ENCODE results near the gene GRID1.

The GRID1 gene

DNA sequence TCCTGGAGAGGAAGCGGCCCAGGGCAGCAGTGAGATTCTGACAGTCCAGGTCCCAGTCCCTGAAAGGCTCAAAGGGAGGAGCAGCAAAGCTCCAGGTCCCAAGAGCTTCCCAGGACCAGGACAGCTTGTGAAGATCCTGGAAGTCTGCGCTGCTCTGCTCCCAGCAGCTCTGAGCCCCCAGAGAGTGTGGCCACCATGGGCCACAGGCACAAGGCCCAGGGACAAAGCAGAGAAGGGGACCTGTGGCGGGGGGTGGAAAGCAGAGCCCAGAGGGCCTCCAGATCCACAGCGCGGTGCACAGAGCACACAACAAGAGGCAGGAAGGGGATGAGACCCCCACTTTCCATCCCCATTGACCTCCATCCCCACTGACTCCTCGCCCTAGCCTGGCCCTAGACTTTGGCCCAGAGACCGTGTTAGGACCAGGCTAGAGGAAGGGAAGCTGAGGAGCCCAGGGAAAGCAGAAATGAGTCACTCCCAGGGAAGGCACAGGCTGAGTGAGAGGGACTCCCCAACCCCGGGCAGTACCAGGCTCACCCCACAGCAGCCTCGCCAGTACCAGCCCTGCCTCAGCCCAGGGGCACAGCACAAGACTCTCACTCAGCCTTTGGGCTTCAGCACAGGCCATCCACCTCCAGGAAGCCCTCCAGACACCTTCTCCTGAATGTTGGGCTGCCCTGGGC is 75.5 kb downstream of the GRID1 start:
- DNase-seq = no peak

DNA sequence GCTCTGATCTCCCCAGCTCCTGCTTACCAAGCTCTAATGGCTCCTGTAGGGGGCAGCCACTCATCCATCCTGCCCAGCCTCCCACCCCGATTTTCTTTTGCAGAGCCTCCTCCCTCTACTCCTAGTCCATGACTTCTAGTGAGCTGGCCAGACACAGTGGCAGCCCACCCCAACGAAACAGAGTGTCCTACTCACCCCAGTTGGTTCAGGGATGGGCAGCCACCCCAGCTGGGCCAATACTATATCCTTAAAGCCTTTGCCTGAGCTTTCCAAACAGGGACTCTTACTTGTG is 77.1 kb downstream of the GRID1 start:
- DNase-seq = no peak

DNA sequence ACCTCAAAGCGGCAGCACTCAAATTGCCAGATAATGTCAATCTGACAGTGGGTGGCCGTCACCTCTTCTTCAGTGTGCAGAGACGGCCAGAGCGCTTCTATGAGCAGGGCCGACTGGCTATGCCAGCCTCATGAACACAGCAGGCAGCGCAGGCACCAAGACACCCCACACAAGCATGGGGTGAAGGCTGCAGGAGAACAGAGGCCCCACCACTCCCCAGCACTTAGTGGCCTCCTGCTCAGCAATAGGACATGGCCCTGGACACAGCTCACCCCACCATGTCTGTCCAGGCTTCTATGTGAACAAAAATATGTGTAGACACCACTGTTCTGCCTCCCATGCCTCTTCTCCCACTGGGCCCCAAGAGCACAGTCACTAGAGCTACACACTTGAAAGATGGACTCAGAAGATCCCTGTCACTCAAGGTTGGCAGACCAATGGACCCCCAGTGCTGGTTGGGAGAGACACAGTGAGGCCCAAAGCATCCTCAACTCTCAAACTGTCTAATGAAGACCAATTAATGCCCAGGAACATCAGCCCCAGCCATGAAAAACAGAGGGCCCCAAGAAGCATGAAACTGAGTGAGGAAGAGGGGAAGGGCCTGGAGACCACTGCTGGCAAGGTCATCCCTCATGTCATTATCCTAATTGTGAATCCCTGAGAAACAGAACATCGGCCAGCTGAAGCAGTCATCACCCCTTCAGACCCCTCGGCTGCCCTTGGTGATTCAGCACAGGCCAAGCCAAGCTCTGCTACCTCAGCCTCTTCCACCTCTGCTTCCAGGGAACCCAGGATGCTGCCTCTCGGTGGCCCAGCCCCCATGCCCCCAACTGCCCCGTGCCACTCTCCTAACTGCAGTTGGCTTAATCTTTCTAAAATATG is 77.7 kb downstream of the GRID1 start:
- DNase-seq = no peak

DNA sequence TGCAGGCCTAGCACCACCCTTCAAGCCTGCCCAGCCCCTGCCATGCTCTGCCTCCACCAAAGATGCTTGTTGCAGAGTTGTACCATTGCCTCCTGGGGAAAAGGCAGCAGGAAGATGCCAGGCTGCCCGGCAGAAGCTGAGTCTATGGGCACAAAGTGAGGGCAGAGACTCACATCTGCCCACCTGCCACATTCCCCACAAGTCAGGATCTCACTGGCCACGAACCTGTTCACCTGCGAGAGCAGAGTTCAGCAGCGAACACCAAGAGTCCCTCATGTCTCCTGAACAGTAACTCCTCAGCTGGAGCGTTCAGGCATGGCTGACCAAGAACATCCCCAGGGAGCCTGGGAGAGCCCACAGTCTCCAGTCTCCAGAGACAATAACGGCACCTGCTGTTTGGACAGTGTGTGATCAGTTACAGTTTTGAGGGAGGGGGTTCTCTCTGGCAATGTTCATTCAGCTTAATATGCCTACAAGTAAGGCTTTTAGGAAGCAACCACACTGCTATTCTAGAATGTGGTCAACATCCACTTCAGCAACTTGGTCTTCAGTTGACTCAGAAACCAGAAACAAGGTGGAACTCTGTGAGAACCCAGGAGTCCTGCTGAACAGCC is 78.5 kb downstream of the GRID1 start:
- no peak for DNase-seq

DNA sequence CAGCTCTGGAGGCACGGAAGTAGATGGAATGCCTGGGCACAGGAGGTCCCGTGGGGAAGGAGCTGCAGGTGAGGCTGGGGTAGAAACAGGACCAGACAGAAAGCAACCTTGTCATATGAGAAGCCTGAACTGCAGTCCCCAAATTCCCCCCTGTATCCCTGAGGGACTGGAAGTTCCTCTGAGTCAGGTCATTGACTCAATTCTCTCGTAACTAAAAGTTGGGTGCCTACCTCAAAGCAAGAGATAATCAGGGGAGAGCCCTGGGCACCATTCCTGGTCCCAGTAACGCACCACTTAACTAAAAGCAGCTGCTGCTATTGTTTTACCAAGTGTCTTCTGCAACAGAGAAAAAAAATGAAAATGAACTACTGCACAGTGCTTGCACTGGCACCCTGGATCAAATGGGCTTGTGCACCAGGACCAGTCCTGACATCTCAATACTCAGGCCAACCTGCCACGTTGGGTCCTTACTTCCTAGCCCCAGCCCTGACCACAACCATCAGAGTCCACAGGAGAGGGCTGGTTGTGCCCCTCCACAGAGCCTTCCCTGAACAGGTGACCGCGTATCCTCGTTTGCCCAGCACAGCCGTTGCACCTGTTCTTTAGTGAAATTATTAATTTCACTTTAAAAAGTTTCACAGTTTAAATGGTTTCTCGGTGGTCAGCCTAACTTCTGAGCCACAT is 79.3 kb downstream of the GRID1 start:
- DNase-seq = no peak

DNA sequence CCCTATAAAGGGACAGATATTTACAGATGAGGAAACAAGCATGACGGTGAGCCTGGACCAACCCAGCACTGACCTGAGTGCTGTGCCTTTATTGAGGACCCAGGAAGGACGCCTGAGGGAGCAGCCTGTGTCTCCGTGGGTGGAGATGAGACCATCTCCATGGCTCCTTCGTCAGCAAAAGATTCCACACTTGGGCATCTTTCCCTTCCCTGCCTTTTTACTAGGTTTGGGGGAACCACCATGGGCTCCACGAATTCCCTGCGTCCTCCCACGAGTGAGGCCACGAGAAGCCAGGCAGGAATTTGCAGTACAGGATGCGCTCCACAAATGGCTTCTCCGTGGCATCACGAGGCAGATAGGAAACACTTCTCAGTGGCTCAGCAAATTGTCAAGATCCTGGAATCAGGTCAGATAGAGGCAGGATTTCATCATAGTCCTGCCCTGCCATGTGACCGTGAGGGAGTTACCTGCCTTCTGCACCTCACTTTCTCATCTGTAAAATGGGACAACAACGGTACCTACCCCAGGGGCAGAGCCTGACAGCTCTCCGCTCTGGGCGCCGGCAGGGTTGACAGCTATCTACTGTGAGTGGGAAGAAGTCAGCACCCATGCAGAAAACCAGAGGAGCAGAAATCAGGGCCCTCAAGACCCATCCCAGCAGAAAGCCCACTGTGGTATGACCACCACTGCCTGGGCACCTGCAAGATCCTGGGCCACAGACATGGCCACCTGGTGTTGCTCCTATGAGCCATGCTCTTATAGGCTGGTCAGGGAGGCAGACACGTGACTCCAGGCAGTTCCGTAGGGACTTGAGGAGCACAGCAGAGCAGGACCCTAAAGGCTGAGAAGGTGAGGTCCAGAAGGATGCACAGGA is 80.1 kb downstream of the GRID1 start:
- DNase-seq = no peak

DNA sequence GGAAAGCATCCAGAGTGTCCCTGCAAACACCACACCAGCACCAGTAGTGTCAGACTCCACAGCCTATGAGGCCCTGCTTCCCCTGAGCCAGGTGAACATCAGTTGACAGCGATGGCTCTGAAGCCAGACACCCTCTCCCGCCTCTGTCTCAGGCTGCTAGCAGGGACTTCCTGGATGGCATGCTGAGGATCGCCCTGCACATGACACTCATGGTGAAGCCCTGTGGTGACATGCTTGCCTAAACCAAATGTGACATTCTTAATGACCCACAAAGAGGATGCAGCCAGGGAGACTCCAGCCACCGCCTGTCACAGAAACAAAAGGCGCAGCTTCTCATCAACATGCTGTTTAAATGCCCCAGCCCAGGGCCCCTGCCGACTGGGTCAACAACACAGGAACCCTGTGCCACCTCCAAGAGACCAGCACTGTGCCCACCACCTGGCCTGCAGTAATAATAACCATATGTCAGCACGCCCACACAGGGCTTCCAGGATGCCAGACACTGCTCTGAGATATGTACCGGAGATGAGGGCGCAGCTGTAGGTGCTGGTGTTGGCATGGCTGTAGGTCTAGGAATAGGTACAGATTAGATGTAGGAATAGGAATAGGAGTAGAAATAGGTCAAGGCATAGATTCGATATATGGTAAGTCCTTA is 81.3 kb downstream of the GRID1 start:
- no peak for DNase-seq

DNA sequence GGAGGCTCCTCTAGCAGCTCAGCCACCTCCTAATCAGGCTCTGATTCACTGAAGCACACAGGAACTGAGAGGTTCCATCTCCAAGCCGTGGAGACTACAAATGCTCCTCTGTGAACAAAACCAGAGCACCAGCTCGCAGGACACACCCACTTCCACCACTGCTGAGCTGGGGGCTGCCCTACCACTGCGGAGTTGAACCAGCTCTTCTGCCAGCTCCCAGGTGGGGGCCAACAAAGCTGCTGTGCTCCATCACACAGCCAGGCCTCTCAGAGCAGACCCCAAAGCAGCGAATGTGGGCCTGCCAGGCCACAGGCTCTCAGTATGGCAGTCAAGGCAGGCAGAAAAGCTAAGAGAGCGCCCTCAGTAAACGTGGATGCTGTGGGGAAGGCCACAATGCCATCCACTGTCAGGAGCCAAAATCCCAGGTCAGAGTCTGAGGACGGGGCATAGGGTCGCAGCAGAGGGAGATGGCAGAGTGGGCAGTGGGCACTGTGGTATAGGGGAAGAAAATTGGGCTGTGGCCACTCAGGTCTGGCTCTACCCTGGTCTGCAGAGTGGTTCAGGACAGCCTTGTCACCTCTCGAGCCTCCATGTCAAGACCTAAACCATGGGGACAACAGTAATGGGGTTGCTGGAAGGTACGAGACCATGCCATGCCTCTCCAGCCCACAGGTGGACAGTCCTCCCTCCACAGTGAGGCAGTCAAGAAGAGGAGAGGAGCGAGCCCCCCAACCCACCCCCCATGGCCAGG is 82.1 kb downstream of the GRID1 start:
- no peak for DNase-seq

DNA sequence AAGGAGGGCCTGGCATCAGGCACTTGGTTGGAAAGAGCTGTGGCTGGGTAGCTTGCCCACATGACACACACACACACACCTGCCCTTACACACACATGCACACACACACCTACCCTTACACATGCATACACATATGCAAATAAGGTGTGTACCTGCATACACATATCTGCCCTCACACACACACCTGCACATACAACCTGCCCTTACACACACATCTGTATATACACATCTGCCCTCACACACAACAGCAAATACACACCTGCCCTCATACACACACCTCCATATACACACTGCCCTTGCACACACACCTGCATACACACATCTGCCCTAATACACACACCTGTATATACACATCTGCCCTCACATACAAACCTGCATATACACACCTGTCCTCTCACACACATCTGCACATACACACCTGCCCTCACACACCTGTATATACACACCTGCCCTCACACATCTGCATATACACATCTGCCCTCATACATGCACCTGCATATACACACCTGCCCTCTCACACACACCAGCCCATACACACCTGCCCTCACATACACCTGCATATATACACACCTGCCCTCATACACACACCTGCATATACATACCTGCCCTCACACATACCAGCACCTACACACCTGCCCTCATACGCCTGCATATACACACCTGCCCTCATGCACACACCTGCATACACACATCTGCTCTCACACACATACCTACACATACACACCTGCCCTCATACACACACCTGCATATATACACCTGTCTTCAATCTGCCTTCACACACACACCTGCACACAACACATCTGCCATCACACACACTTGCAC is 82.9 kb downstream of the GRID1 start:
- DNase-seq = no peak

DNA sequence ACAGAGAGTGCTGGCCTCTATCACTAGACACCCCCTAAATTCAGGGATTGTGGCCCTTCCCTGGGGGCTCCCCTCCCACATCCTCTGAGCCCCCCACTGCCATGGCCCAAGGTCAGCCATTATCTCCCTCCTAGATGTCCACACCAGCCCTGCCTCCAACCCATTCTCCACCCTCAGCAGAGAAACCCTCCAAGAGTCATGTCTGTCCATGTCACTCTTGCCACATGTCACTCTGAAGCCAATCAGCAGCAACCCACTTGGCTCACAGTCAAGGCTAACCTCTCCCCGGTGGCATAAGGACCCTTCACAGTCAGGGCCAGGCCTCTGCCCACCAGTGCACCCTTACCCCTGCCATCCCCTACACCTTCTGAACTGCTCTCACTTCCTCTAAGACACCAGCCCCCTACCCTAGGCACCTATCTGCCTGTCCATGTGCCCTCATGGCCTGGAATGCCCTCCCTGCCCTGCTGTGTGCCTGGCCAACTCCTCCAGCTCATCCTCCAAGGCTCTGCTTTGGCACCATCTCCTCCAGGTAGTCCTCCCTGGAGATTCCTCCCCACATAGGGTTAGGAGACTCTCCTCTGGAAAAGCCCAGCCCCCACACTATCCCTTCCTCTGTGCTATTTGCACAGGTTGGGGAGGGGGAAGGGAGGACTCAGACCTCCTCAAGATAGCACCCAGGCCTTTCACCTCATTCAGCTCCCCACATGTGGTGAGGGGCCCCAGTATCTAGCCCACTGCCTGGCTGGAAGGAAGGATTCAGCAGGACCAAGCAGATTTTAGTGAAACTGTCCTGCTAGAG is 83.7 kb downstream of the GRID1 start:
- no peak for DNase-seq

DNA sequence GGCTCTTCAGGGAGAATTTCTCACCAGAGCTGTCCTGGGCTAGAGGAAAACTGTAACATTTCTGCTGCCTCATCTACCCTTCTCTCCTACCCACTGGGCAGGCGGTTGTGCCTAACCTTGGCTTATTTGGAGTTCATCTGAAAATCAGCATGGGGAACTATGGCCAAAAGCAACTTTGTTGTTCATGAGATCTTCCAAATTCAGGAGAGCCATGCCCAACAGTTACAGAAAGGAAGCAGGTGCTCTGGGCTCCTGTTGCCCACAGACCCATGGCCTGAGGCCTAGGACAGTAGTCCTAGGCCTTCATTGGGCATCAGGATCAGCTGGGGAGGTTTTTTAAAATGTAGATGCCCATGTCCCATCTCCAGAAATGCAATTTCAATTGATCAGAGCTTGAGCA is 85.2 kb downstream of the GRID1 start:
- no peak for DNase-seq

DNA sequence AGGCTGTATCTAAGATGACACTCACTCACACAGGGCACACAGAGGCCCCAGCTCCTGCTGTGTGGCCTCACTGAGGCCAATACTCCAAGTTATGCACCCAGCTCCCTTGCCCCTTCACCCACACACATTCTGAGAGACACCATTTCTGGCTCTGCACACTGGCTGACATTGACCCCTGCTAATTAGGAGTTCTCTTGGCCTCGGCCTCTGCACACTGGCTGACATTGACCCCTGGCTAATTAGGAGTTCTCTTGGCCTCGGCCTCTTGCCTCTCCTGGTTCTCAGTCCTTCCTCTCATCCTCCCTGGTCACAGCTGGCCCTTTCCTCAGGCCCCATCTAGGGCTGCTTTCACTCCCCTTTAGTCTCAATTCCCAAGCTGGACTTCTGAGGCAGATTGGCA is 97.3 kb downstream of the GRID1 start:
- no peak for DNase-seq

DNA sequence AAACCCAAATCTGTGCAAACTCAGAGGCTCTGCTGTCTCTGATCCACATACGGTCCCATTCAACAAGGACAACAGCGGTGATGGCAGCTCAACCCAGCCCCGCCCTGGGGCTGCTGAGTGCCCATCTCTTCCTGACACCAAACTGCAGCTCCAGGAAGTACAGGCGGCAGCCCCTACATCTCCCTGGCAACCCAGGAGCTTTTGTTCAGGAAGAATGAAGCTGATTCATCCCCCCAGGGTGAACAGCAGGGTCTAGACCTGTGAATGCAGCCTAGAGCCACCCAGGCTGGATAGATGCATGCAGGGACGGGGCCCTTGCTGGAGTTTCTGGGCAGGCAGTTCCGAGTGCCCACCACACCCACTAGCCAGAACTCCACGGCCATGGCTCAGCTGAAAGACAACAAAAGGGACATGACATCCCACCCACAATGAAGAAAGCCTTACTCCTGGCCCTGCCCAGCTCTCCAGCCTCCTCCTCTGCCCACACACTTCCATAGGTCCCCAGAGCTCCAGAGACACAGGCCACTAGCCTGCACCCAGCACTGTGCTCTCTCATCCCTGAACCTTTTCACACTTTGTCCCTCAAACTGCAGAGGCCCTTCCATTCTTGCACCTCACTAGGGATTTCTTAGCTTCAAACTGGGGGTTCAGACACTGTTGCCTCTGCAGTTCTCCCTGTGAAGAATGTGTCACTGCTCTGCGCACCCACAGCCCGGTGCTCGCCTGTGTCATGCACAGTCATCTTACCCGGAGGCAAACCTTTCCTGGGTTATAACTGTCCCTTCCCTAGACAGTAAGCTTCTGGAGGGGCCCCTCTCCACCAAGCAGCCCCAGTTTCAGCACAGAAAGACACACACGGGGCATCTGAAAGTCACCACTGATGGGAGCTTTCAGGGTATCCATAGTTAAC is 99.1 kb downstream of the GRID1 start:
- DNase-seq = no peak

DNA sequence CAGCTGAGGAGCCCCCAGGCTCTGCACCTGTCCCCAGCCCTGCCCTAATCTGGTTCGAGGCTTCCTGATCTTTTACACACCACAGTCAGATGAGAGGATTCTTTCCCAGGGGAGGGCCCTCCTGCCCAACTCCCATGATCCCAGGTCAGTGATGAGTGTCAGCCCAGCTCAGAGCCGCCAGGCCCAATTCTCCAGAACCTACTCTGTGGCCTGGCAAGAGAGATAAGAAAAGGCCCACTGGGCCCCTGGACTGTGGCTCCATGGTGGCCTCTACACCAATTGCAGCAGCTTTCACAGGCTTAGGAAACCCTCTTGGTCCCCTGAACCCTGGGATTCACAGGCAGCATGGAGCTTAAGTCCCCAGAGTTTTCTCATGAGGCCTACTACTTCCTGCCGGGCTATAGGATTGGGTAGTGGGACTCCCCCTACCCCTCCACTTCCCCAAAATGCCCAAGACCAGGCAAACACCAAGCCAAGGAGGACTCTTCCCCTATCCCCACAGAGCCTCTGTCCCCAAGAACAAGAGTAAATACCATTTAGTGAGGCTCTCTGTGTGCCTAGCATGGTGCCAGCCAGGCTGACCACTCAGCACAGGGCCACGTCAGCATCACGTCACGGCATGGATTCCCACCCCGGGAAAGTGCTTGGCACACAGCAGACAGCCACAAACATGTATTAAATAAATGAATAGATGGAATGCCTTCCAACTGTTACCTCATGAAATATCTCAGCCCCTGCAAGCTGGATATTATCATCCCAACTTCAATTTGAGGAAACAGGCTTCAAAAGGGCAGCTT is 100.0 kb downstream of the GRID1 start:
- DNase-seq = no peak

DNA sequence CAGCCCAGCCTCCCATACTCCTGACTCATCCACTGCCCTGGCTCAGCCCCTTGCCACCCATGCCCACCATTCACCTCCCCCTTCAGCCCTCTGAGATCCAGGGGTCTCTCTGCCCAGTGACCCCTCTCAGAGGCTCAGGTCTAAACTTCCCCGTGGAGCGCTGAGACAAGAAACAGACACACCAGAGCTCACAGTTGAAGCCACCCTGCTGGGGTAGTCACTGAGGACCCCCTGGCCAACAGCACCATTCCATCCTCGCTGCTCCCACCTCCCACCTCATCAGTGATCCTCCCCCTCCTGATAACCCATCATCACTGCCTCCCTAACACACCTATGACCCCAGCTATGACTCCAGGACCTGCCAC is 100.7 kb downstream of the GRID1 start:
- no peak for DNase-seq

DNA sequence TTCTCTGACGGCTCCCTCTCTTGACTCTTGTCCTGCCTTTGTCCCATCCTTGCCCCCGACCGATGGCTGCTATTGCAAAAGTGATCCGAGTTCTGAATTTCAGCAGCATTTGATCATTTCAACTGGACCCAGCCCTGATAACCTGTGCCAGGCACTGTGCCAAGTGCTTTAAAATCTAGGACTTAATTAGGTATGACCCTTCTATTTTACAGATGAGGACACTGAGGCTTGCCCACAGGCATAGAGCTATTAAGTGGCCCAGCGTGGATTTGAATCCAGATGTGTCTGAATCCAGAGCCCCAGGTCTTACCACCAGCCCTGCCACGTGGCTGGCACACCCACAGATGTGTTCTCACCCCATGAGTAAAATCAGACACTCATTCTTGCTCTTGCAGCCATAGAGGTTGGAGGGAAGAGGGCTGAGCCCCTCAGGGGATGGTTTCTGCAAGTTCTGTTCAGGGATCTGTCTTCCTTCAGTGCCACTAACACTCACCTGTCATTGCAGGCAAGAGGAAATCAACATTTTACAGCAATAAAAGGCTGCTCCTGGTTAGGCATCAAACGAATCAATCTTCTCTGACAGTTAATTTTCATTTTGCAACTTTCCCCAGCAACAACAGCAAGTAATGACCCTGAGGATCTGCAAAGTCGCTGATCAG is 101.2 kb downstream of the GRID1 start:
- DNase-seq = no peak

Measured in NCI-H774 (cell line).